Measurements from ENCODE around the gene VKORC1.

GRCh38 chr16:31114468-31114867, 19.9 kb upstream of the VKORC1 start:
- TF ChIP-seq CTCF (IDR thresholded peaks at IDR 0.05; ENCODE audit: poor library complexity) = no peak
- TF ChIP-seq EZH2 (IDR thresholded peaks at IDR 0.05; ENCODE audit: borderline replicate concordance) = no peak
- TF ChIP-seq EZH2phosphoT487 (IDR thresholded peaks at IDR 0.05; ENCODE audit: low read depth, severe bottlenecking, unreplicated experiment) = no peak
